Sigmoid colon (tissue), 7 donors: ENCODE results near the gene DSCAML1. TPM values are rescaled to one million over a fixed set of nuclear protein-coding genes. Genes with fewer than 3 reads are reported as not detected.

Experiments
- DNase-seq: peaks from one replicate; pipeline ENCODE4 v3.0.0-alpha.2; 2019
- H3K27ac ChIP-seq, 4 donors: fragments of 200-600 bp; sonication (generic); one replicate each; pipeline ENCODE4 v1.5.1; 2016 to 2019; ENCODE audit warnings: mild to moderate bottlenecking in 1 of 4
- H3K27me3 ChIP-seq, 3 donors: fragments of 200-600 bp; sonication (generic); one replicate each; pipeline ENCODE4 v1.5.1; 2019; ENCODE audit warnings: mild to moderate bottlenecking in 1 of 3
- H3K36me3 ChIP-seq, 4 donors: fragments of 200-600 bp; sonication (generic); one replicate each; pipeline ENCODE4 v1.5.1; 2016 to 2019
- H3K4me1 ChIP-seq, 4 donors: fragments of 200-600 bp; sonication (generic); one replicate each; pipeline ENCODE4 v1.5.1; 2017 to 2019
- H3K4me3 ChIP-seq, 4 donors: fragments of 200-600 bp; sonication (generic); one replicate each; pipeline ENCODE4 v1.5.1; 2017 to 2019; ENCODE audit warnings: mild to moderate bottlenecking in 2 of 4, moderate library complexity in 1 of 4
- H3K9me3 ChIP-seq, 4 donors: fragments of 200-600 bp in 3 of 4; sonication (generic) in 3 of 4; one replicate each; pipeline versions ENCODE4 v1.5.1 to v1.6.1; 2013 to 2019
- EP300 ChIP-seq, 4 donors: sonication (generic); formaldehyde crosslinking; IDR thresholded peaks; one replicate each; pipeline ENCODE4 v1.6.1; 2017; ENCODE audit warnings: antibody characterized with exemption in 4 of 4
- POLR2A ChIP-seq, 2 donors: fragments of 450-650 bp; IDR thresholded peaks; one replicate each; pipeline ENCODE4 v1.6.1; 2016; ENCODE audit warnings: antibody characterized with exemption in 2 of 2, mild to moderate bottlenecking in 2 of 2, moderate library complexity in 2 of 2
- POLR2AphosphoS5 ChIP-seq, 4 donors: sonication (generic); formaldehyde crosslinking; IDR thresholded peaks; one replicate each; pipeline ENCODE4 v1.6.1; 2017; ENCODE audit warnings: antibody characterized with exemption in 4 of 4
- WGBS, 2 donors: extraction: QIAGEN DNeasy Blood & Tissue Kit; methylation state at CpG; one replicate each; pipeline ENCODE4 v1.1.7; 2013; 5-methylcytosine and 5-hydroxymethylcytosine counted together
- intact Hi-C: fragments of 100-400 bp; cut with DNase I; formaldehyde crosslinking; loops from one replicate; pipeline ENCODE4 v1.15.1; 2023
- polyA plus RNA-seq, 3 donors: library from polyadenylated mRNA; stranded (reverse); fragments of 200-250 nt; gene quantifications; one replicate each; pipeline ENCODE4 v1.2.3, GENCODE V29; 2013
- total RNA-seq, 4 donors: library from RNA; depleted of rRNA; stranded (reverse); fragments of >200 nt; gene quantifications; one replicate each; pipeline ENCODE4 v1.1.0, GENCODE V29; 2016
- TF ChIP-seq, protein P1 (sequence below), 4 experiments: fragments of 450-650 bp in 3 of 4; fragments of 200-600 bp in 1 of 4; IDR thresholded peaks; one replicate each; pipeline ENCODE4 v1.5.1; 2016 to 2019; ENCODE audit warnings: antibody characterized with exemption in 4 of 4, mild to moderate bottlenecking in 3 of 4, moderate library complexity in 2 of 4
- donor health status: healthy with polysubstance abuse.
- donor health status: Bipolar disorder and iron deficiency.
- donor health status: healthy.

DSCAML1 gene
- total and polyA plus RNA-seq, 7 donors, result under 0.01 to 7.5 (median 1.2) TPM

DNA sequence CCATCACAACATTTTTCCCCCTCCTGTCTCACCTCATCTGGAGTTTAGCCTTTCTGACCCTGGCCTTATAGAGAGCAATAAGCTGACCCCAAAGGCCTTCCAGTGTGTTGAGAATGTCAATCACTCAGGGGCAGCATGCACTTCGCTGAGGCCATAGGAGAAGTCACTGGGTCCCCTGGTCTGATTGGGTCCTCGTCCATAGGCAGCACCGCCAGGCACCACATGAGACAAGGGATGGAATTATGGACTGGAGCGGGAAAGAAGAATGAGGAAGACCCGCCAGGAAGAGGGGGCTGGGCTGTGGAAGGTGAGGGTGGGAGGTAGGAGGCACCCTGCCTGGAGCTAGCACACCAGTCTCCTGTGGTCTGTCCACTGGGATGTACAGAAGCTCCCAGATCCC lies 72.9 kb downstream of the DSCAML1 start:
- Histone ChIP-seq H3K36me3 (no peaks in the 10 kb centered on the region), H3K4me1 (peaks cover 0 to 27% (median 13%) of the 10 kb centered on the region in 4 donors), H3K4me3 (no peak overlapping the region), H3K27ac (no peak overlapping the region), H3K9me3 (no peaks in the 10 kb centered on the region), H3K27me3 (no peaks in the 10 kb centered on the region)
- WGBS, 2 donors, result 81 to 92% methylated on average over 5 of the region's 5 CpGs
- intact Hi-C loops, result no loop called here
- no peak for DNase-seq
- TF ChIP-seq EP300 (IDR thresholded peaks at IDR 0.05) (no peak), POLR2A (IDR thresholded peaks at IDR 0.05) (no peak), POLR2AphosphoS5 (IDR thresholded peaks at IDR 0.05) (no peak)
- TF ChIP-seq, protein P1, sequence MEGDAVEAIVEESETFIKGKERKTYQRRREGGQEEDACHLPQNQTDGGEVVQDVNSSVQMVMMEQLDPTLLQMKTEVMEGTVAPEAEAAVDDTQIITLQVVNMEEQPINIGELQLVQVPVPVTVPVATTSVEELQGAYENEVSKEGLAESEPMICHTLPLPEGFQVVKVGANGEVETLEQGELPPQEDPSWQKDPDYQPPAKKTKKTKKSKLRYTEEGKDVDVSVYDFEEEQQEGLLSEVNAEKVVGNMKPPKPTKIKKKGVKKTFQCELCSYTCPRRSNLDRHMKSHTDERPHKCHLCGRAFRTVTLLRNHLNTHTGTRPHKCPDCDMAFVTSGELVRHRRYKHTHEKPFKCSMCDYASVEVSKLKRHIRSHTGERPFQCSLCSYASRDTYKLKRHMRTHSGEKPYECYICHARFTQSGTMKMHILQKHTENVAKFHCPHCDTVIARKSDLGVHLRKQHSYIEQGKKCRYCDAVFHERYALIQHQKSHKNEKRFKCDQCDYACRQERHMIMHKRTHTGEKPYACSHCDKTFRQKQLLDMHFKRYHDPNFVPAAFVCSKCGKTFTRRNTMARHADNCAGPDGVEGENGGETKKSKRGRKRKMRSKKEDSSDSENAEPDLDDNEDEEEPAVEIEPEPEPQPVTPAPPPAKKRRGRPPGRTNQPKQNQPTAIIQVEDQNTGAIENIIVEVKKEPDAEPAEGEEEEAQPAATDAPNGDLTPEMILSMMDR (IDR thresholded peaks at IDR 0.05), result no peak

- H3K36me3 ChIP-seq, result no peaks in the 10 kb centered on the region
- 33 to 63% methylated on average over 12 of the region's 12 CpGs for WGBS, 2 donors
- H3K27me3 ChIP-seq, result no peaks in the 10 kb centered on the region
- DNase-seq, result no peak
- peak overlapping the region in 1 of 4 donors; percentile 5 for H3K27ac ChIP-seq
- no peak overlapping the region for H3K4me3 ChIP-seq
- intact Hi-C loops, result no loop called here
- no peak for TF ChIP-seq POLR2A (IDR thresholded peaks at IDR 0.05)
- TF ChIP-seq, protein P1 (IDR thresholded peaks at IDR 0.05), result no peak
- no peak for TF ChIP-seq EP300 (IDR thresholded peaks at IDR 0.05)
- no peak for TF ChIP-seq POLR2AphosphoS5 (IDR thresholded peaks at IDR 0.05)
- no peaks in the 10 kb centered on the region for H3K9me3 ChIP-seq
- peaks cover 0 to 30% (median 13%) of the 10 kb centered on the region in 4 donors for H3K4me1 ChIP-seq
Observed at GRCh38 chr11:117723277-117724024, 73.6 kb downstream of the DSCAML1 start.

DNA sequence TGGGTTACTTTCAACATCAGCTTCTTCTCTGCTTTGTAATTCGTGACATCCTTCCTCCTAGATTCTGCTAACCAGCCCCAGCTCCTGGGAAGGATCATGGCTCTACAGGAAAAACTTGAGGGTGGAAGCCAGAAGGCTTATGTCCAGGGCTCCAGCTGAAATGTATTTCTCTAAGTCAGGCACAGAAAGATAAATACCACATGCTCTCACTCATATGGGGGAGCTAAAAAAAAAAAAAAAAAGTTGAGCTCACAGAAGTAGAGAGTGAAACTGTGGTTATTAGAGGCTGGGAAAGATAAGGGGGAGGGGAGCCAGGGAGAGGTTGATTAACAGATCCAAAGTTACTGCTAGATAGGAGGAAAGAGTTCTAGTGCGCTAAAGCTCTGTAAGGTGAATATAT lies 74.9 kb downstream of the DSCAML1 start:
- no peak overlapping the region for H3K4me3 ChIP-seq
- H3K27ac ChIP-seq, result peak overlapping the region in 1 of 4 donors; percentile 46
- peak; percentile 76 for DNase-seq
- H3K4me1 ChIP-seq, result peaks cover 0 to 37% (median 17%) of the 10 kb centered on the region in 4 donors
- H3K27me3 ChIP-seq, result no peaks in the 10 kb centered on the region
- peak in 3 of 4 donors; percentile 31 to 47 (median 38) for TF ChIP-seq POLR2AphosphoS5 (IDR thresholded peaks at IDR 0.05)
- no peak for TF ChIP-seq EP300 (IDR thresholded peaks at IDR 0.05)
- no peaks in the 10 kb centered on the region for H3K36me3 ChIP-seq
- intact Hi-C loops, result no loop called here
- no peaks in the 10 kb centered on the region for H3K9me3 ChIP-seq
- WGBS, 2 donors, result 68 to 84% methylated on average over 2 of the region's 2 CpGs

DNA sequence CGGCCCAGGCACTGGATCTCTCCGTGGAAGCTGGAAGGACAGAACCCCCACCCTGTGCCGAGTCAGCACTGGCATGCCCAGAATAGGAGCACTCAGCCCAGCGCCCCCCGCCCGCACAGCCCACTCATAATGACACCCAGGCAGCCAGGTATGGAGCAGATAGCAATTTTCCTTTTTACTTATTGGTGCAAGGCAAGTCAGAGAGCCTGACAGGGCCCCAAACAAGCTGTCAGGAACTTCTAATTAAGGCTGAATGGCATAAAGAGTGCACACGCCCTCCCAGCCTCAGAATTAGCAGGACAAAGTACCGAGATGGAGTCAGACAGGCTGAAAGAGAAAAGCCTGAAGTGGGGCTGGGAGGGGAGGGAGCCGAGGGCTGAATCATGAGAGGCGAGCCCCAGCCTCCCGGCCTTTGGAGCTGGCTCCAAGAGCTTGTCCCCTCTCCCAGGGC lies 76.9 kb downstream of the DSCAML1 start:
- TF ChIP-seq EP300 (IDR thresholded peaks at IDR 0.05) (no peak), POLR2AphosphoS5 (IDR thresholded peaks at IDR 0.05) (no peak), POLR2A (IDR thresholded peaks at IDR 0.05) (no peak)
- TF ChIP-seq, protein P1 (IDR thresholded peaks at IDR 0.05), result no peak
- DNase-seq, result no peak
- no peaks in the 10 kb centered on the region for H3K27me3 ChIP-seq
- H3K36me3 ChIP-seq, result no peaks in the 10 kb centered on the region
- H3K9me3 ChIP-seq, result no peaks in the 10 kb centered on the region
- no peak overlapping the region for H3K27ac ChIP-seq
- intact Hi-C loops, result no loop called here
- 68 to 77% methylated on average over 11 of the region's 11 CpGs for WGBS, 2 donors
- peaks cover 0 to 37% (median 17%) of the 10 kb centered on the region in 4 donors for H3K4me1 ChIP-seq
- no peak overlapping the region for H3K4me3 ChIP-seq

GRCh38 chr11:117719480-117719879 lies 77.5 kb downstream of the DSCAML1 start:
- DNase-seq, result no peak
- intact Hi-C loops, result no loop called here

More at GRCh38 chr11:117719480-117719879, 77.5 kb downstream of the DSCAML1 start:
- H3K27ac ChIP-seq, result no peak overlapping the region
- peaks cover 0 to 37% (median 17%) of the 10 kb centered on the region in 4 donors for H3K4me1 ChIP-seq
- H3K36me3 ChIP-seq, result no peaks in the 10 kb centered on the region
- no peak overlapping the region for H3K4me3 ChIP-seq
- no peaks in the 10 kb centered on the region for H3K27me3 ChIP-seq
- no peaks in the 10 kb centered on the region for H3K9me3 ChIP-seq
- 91 to 94% methylated on average over 4 of the region's 4 CpGs for WGBS, 2 donors
- TF ChIP-seq EP300 (IDR thresholded peaks at IDR 0.05) (no peak), POLR2A (IDR thresholded peaks at IDR 0.05) (no peak), POLR2AphosphoS5 (IDR thresholded peaks at IDR 0.05) (no peak)
- TF ChIP-seq, protein P1 (IDR thresholded peaks at IDR 0.05), result no peak
